WTC11 (cell line): ENCODE results near the gene UNC5A. TPM values are rescaled to one million over a fixed set of nuclear protein-coding genes. Genes with fewer than 3 reads are reported as not detected.

ENCODE experiments used
- ATAC-seq: fragments of 200-7000 bp; cut with Tn5 transposase; 2 replicates; pipeline ENCODE4 v1.10.0; 2021; ENCODE audit warnings: mild to moderate bottlenecking, moderate library complexity
- CTCF ChIA-PET: fragments of 300-600 bp; sonication (Branson Sonifier 250); formaldehyde crosslinking; loops from one replicate; lab custom pipeline; 2021; ENCODE audit warnings: antibody characterized with exemption; lab: Charles Lee
- POLR2A ChIA-PET: fragments of 350-600 bp; sonication (Branson Sonifier 250); formaldehyde crosslinking; loops from one replicate; lab custom pipeline; 2021; ENCODE audit warnings: antibody characterized with exemption; lab: Charles Lee
- DNase-seq: peaks from one replicate; pipeline ENCODE4 v3.0.0; 2021; ENCODE audit warnings: low spot score
- H3K27ac Mint-ChIP-seq: 2 replicates; pipeline ENCODE4 v1.8.0; 2021; ENCODE audit warnings: mixed read lengths
- H3K27me3 Mint-ChIP-seq: 2 replicates; pipeline ENCODE4 v1.8.0; 2021; ENCODE audit warnings: low read depth, mild to moderate bottlenecking, moderate library complexity, mixed read lengths
- H3K36me3 Mint-ChIP-seq: 2 replicates; pipeline ENCODE4 v1.8.0; 2021; ENCODE audit warnings: mixed read lengths
- H3K4me1 Mint-ChIP-seq: 2 replicates; pipeline ENCODE4 v1.8.0; 2022; ENCODE audit warnings: mixed read lengths
- H3K4me3 Mint-ChIP-seq: 2 replicates; pipeline ENCODE4 v1.8.0; 2021; ENCODE audit warnings: mild to moderate bottlenecking, moderate library complexity, mixed read lengths
- H3K9me3 Mint-ChIP-seq: 2 replicates; pipeline ENCODE4 v1.8.0; 2021; ENCODE audit warnings: mixed read lengths
- CBFB ChIP-seq: sonication (generic); formaldehyde crosslinking; IDR thresholded peaks from 2 replicates; pipeline ENCODE4 v1.8.1; 2022; ENCODE audit warnings: mild to moderate bottlenecking, low read depth, missing genetic modification reagents
- CREM ChIP-seq: sonication (generic); formaldehyde crosslinking; IDR thresholded peaks from 2 replicates; pipeline ENCODE4 v1.8.1; 2022; ENCODE audit warnings: mild to moderate bottlenecking, missing genetic modification reagents, moderate library complexity
- FOXJ3 ChIP-seq: sonication (generic); formaldehyde crosslinking; IDR thresholded peaks from 2 replicates; pipeline ENCODE4 v1.9.0; 2021; ENCODE audit warnings: missing genetic modification reagents, mild to moderate bottlenecking, borderline replicate concordance
- FOXK1 ChIP-seq: sonication (generic); formaldehyde crosslinking; IDR thresholded peaks from 2 replicates; pipeline ENCODE4 v1.8.0; 2022; ENCODE audit warnings: mild to moderate bottlenecking, moderate library complexity, missing genetic modification reagents
- GABPB1 ChIP-seq: sonication (generic); formaldehyde crosslinking; IDR thresholded peaks from 2 replicates; pipeline ENCODE4 v1.8.1; 2023; ENCODE audit warnings: mild to moderate bottlenecking, missing genetic modification reagents
- GTF2I ChIP-seq: fragments of 250-450 bp; sonication (Bioruptor Pico); conservative IDR thresholded peaks from 2 replicates; pipeline ENCODE4 v1.4.0; 2021; ENCODE audit warnings: mild to moderate bottlenecking
- JAZF1 ChIP-seq: fragments of 250-450 bp; sonication (Bioruptor Pico); IDR thresholded peaks from 2 replicates; pipeline ENCODE4 v1.9.0; 2021; ENCODE audit warnings: moderate library complexity, mild to moderate bottlenecking, inconsistent platforms
- MXD4 ChIP-seq: fragments of 250-450 bp; sonication (Bioruptor Pico); IDR thresholded peaks from 2 replicates; pipeline ENCODE4 v1.8.0; 2021; ENCODE audit warnings: mild to moderate bottlenecking, moderate library complexity, borderline replicate concordance
- OVOL2 ChIP-seq: fragments of 250-450 bp; sonication (Bioruptor Pico); IDR thresholded peaks from 2 replicates; pipeline ENCODE4 v1.9.0; 2021; ENCODE audit warnings: mild to moderate bottlenecking, borderline replicate concordance
- RELA ChIP-seq: sonication (generic); formaldehyde crosslinking; IDR thresholded peaks from 2 replicates; pipeline ENCODE4 v1.8.1; 2022; ENCODE audit warnings: missing genetic modification reagents, mild to moderate bottlenecking, borderline replicate concordance
- RORB ChIP-seq: fragments of 250-450 bp; sonication (Bioruptor Pico); IDR thresholded peaks from 2 replicates; pipeline ENCODE4 v1.9.0; 2021; ENCODE audit warnings: mild to moderate bottlenecking
- ZNF416 ChIP-seq: fragments of 250-450 bp; sonication (Bioruptor Pico); IDR thresholded peaks from 2 replicates; pipeline ENCODE4 v1.9.0; 2021; ENCODE audit warnings: mild to moderate bottlenecking, inconsistent platforms
- ZNF423 ChIP-seq: fragments of 250-450 bp; sonication (Bioruptor Pico); IDR thresholded peaks from 2 replicates; pipeline ENCODE4 v2.1.2; 2022; ENCODE audit warnings: mild to moderate bottlenecking, moderate library complexity
- total RNA-seq: library from RNA; stranded (reverse); gene quantifications from 3 replicates; pipeline ENCODE4 v1.2.3, GENCODE V29; 2021
- TF ChIP-seq, protein P1 (sequence below): sonication (generic); formaldehyde crosslinking; IDR thresholded peaks from 2 replicates; pipeline ENCODE4 v1.8.0; 2022; ENCODE audit warnings: mild to moderate bottlenecking, missing genetic modification reagents
- TF ChIP-seq, protein P2 (sequence below): fragments of 250-450 bp; sonication (Bioruptor Pico); IDR thresholded peaks from 2 replicates; pipeline ENCODE4 v2.1.2; 2022; ENCODE audit warnings: mild to moderate bottlenecking, moderate library complexity
- TF ChIP-seq, protein P3 (sequence below): sonication (generic); formaldehyde crosslinking; IDR thresholded peaks from 2 replicates; pipeline ENCODE4 v1.8.0; 2023; ENCODE audit warnings: missing genetic modification reagents, mild to moderate bottlenecking, borderline replicate concordance
- TF ChIP-seq, protein P4 (sequence below): sonication (generic); formaldehyde crosslinking; conservative IDR thresholded peaks from 2 replicates; pipeline ENCODE4 v1.8.1; 2022; ENCODE audit warnings: mild to moderate bottlenecking, missing genetic modification reagents
- TF ChIP-seq, protein P5 (sequence below): sonication (generic); formaldehyde crosslinking; IDR thresholded peaks from 2 replicates; pipeline ENCODE4 v1.8.1; 2023; ENCODE audit warnings: mild to moderate bottlenecking, missing genetic modification reagents, moderate library complexity

UNC5A gene
- total RNA-seq, 1 experiment from 2014 or later: 10.2 TPM

DNA sequence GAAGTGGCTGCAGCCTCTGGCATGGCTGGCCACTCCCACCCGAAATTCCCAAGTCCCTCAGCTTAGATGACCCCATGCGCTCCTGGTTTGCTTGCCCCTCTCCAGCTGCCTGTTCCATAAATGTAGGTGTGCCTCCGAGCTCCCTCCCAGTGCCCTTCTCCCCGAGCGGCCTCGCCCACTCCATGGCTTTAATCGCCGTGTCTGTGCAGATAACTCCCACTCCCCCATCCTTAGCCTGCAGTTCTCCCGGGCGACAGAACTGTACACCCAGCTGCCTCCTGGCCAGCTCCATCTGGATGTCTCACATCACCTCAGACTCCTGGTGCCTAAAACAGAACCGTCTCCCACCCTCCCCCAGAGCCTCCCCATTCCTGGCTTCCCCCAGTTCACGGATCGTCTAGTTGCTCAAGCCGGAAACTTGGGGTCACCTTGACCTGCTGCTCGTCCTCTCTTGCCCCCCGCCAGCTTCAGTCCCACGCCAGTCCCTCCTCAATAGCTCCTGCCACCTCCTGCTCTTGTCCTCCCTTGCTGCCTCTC is 64.7 kb downstream of the UNC5A start:
- no peaks in the 10 kb centered on the region for H3K36me3 Mint-ChIP-seq
- ChIA-PET CTCF (interaction anchor here (0.6 to 3.0 kb wide), 6 partner anchors 61 to 237 kb away, joined by 3 to 20 read pairs (median 4); no protein-coding TSS in a partner anchor), POLR2A (no interaction called here)
- no peaks in the 10 kb centered on the region for H3K9me3 Mint-ChIP-seq
- DNase-seq (no peak), ATAC-seq (no peak)
- TF ChIP-seq CBFB (CRISPR knock-in tag) (no peak), ZNF416 (no peak), FOXK1 (CRISPR knock-in tag) (no peak), MXD4 (CRISPR knock-in tag) (no peak), CREM (no peak), ZNF423 (no peak), GABPB1 (CRISPR knock-in tag) (no peak), RELA (CRISPR knock-in tag) (no peak), RORB (CRISPR knock-in tag) (no peak), GTF2I (no peak), OVOL2 (no peak), FOXJ3 (no peak)
- TF ChIP-seq, protein P1, sequence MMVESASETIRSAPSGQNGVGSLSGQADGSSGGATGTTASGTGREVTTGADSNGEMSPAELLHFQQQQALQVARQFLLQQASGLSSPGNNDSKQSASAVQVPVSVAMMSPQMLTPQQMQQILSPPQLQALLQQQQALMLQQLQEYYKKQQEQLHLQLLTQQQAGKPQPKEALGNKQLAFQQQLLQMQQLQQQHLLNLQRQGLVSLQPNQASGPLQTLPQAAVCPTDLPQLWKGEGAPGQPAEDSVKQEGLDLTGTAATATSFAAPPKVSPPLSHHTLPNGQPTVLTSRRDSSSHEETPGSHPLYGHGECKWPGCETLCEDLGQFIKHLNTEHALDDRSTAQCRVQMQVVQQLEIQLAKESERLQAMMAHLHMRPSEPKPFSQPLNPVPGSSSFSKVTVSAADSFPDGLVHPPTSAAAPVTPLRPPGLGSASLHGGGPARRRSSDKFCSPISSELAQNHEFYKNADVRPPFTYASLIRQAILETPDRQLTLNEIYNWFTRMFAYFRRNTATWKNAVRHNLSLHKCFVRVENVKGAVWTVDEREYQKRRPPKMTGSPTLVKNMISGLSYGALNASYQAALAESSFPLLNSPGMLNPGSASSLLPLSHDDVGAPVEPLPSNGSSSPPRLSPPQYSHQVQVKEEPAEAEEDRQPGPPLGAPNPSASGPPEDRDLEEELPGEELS (CRISPR knock-in tag): no peak
- TF ChIP-seq, protein P2, sequence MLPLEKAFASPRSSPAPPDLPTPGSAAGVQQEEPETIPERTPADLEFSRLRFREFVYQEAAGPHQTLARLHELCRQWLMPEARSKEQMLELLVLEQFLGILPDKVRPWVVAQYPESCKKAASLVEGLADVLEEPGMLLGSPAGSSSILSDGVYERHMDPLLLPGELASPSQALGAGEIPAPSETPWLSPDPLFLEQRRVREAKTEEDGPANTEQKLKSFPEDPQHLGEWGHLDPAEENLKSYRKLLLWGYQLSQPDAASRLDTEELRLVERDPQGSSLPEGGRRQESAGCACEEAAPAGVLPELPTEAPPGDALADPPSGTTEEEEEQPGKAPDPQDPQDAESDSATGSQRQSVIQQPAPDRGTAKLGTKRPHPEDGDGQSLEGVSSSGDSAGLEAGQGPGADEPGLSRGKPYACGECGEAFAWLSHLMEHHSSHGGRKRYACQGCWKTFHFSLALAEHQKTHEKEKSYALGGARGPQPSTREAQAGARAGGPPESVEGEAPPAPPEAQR (CRISPR knock-in tag): no peak
- TF ChIP-seq, protein P3, sequence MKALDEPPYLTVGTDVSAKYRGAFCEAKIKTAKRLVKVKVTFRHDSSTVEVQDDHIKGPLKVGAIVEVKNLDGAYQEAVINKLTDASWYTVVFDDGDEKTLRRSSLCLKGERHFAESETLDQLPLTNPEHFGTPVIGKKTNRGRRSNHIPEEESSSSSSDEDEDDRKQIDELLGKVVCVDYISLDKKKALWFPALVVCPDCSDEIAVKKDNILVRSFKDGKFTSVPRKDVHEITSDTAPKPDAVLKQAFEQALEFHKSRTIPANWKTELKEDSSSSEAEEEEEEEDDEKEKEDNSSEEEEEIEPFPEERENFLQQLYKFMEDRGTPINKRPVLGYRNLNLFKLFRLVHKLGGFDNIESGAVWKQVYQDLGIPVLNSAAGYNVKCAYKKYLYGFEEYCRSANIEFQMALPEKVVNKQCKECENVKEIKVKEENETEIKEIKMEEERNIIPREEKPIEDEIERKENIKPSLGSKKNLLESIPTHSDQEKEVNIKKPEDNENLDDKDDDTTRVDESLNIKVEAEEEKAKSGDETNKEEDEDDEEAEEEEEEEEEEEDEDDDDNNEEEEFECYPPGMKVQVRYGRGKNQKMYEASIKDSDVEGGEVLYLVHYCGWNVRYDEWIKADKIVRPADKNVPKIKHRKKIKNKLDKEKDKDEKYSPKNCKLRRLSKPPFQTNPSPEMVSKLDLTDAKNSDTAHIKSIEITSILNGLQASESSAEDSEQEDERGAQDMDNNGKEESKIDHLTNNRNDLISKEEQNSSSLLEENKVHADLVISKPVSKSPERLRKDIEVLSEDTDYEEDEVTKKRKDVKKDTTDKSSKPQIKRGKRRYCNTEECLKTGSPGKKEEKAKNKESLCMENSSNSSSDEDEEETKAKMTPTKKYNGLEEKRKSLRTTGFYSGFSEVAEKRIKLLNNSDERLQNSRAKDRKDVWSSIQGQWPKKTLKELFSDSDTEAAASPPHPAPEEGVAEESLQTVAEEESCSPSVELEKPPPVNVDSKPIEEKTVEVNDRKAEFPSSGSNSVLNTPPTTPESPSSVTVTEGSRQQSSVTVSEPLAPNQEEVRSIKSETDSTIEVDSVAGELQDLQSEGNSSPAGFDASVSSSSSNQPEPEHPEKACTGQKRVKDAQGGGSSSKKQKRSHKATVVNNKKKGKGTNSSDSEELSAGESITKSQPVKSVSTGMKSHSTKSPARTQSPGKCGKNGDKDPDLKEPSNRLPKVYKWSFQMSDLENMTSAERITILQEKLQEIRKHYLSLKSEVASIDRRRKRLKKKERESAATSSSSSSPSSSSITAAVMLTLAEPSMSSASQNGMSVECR (CRISPR knock-in tag): no peak
- TF ChIP-seq, protein P4, sequence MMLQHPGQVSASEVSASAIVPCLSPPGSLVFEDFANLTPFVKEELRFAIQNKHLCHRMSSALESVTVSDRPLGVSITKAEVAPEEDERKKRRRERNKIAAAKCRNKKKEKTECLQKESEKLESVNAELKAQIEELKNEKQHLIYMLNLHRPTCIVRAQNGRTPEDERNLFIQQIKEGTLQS (CRISPR knock-in tag): no peak
- H3K4me3 Mint-ChIP-seq: no peak overlapping the region
- no peak overlapping the region for H3K27ac Mint-ChIP-seq
- H3K4me1 Mint-ChIP-seq: no peaks in the 10 kb centered on the region
- no peaks in the 10 kb centered on the region for H3K27me3 Mint-ChIP-seq

- POLR2A ChIA-PET: no interaction called here
Observed at GRCh38 chr5:176875783-176876505, 65.6 kb downstream of the UNC5A start.

More at GRCh38 chr5:176875783-176876505, 65.6 kb downstream of the UNC5A start:
- CTCF ChIA-PET: interaction anchor here (0.6 to 3.0 kb wide), 7 partner anchors 62 to 236 kb away, joined by 3 to 20 read pairs (median 4); no protein-coding TSS in a partner anchor
- no peak overlapping the region for H3K27ac Mint-ChIP-seq
- no peaks in the 10 kb centered on the region for H3K36me3 Mint-ChIP-seq
- TF ChIP-seq, protein P5, sequence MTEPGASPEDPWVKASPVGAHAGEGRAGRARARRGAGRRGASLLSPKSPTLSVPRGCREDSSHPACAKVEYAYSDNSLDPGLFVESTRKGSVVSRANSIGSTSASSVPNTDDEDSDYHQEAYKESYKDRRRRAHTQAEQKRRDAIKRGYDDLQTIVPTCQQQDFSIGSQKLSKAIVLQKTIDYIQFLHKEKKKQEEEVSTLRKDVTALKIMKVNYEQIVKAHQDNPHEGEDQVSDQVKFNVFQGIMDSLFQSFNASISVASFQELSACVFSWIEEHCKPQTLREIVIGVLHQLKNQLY (CRISPR knock-in tag): no peak
- no peak for TF ChIP-seq JAZF1 (CRISPR knock-in tag)
- no peaks in the 10 kb centered on the region for H3K9me3 Mint-ChIP-seq
- no peaks in the 10 kb centered on the region for H3K27me3 Mint-ChIP-seq
- ATAC-seq: no peak
- no peak overlapping the region for H3K4me3 Mint-ChIP-seq
- H3K4me1 Mint-ChIP-seq: no peaks in the 10 kb centered on the region
- DNase-seq: no peak
